ENCODE measurements around the gene ARID5B. TPM values are rescaled to one million over a fixed set of nuclear protein-coding genes. Genes with fewer than 3 reads are reported as not detected.

Gene ARID5B
- total RNA-seq, 4 donors from 2014 or later: 47.2 to 127 (median 62.8) TPM

- no peak for DNase-seq (ENCODE audit: low spot score in 2 of 2)
- 44 to 48% methylated on average over 5 of the region's 5 CpGs for WGBS, 2 donors
- no peak overlapping the region for H3K4me3 ChIP-seq (ENCODE audit: low read depth, poor library complexity, severe bottlenecking)
- no peak for TF ChIP-seq POLR2A (IDR thresholded peaks at IDR 0.05)
- TF ChIP-seq, protein P1, sequence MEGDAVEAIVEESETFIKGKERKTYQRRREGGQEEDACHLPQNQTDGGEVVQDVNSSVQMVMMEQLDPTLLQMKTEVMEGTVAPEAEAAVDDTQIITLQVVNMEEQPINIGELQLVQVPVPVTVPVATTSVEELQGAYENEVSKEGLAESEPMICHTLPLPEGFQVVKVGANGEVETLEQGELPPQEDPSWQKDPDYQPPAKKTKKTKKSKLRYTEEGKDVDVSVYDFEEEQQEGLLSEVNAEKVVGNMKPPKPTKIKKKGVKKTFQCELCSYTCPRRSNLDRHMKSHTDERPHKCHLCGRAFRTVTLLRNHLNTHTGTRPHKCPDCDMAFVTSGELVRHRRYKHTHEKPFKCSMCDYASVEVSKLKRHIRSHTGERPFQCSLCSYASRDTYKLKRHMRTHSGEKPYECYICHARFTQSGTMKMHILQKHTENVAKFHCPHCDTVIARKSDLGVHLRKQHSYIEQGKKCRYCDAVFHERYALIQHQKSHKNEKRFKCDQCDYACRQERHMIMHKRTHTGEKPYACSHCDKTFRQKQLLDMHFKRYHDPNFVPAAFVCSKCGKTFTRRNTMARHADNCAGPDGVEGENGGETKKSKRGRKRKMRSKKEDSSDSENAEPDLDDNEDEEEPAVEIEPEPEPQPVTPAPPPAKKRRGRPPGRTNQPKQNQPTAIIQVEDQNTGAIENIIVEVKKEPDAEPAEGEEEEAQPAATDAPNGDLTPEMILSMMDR (IDR thresholded peaks at IDR 0.05): no peak
- intact Hi-C loops (cut with DNase I; ENCODE audit: low total_unique reads): no loop called here
Observed at GRCh38 chr10:62048470-62048869, 147.0 kb downstream of the ARID5B start.

DNA sequence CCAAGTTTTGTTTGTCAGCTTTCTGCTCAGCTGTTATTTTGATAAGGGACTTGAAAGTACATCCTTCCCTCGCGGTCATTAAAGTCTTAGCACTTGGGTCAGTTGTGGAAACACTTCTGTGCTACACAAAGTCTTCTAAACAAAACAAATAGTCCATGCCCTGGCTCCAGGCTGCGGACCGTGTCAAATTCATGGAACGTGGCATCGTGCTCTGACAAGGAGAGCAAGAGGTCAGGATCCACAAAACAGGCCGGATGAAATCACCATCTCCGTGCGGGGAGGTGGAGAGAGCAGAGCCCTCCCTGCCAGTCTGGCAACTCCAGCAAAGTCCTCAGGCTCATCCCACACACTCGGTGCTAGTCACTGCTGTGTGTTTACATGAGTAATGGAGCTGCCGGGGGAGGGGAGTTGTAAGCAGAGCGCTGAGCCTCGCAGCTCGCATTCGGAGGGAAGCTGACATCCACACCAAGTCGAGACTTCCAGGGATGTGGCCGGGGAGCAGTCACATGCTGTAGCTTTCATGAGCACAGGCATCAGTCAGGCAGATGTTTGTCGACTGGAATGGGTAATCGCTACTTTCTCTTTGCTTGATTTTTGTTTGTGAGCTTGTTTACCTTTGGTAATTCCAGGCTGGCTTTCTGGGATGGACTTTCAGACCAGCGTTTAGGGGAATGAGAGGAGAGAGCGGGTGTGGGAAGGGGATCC lies 147.6 kb downstream of the ARID5B start:
- intact Hi-C loops (cut with DNase I; ENCODE audit: low total_unique reads): no loop called here

GRCh38 chr10:62049624-62050345 lies 148.3 kb downstream of the ARID5B start:
- H3K4me3 ChIP-seq (ENCODE audit: low read depth, poor library complexity, severe bottlenecking): peak overlapping the region; percentile 41
- DNase-seq (ENCODE audit: low spot score in 2 of 2): no peak
- 6 to 11% methylated on average over 2 of the region's 2 CpGs for WGBS, 2 donors
- TF ChIP-seq, protein P1 (IDR thresholded peaks at IDR 0.05): no peak
- no peak for TF ChIP-seq POLR2A (IDR thresholded peaks at IDR 0.05)
- intact Hi-C loops (cut with DNase I; ENCODE audit: low total_unique reads): no loop called here

More for the DNA sequence above, 147.6 kb downstream of the ARID5B start:
- DNase-seq (ENCODE audit: low spot score in 2 of 2): peak; percentile 93 to 97
- peak in 1 of 2 donors; percentile 89 for TF ChIP-seq POLR2A (IDR thresholded peaks at IDR 0.05)
- TF ChIP-seq, protein P1 (IDR thresholded peaks at IDR 0.05): no peak
- H3K4me3 ChIP-seq (ENCODE audit: low read depth, poor library complexity, severe bottlenecking): peak overlapping the region; percentile 41
- WGBS, 2 donors: 7% methylated on average over 21 of the region's 21 CpGs

- 11 to 13% methylated on average over 5 of the region's 5 CpGs for WGBS, 2 donors
- no peak for DNase-seq (ENCODE audit: low spot score in 2 of 2)
- H3K4me3 ChIP-seq (ENCODE audit: low read depth, poor library complexity, severe bottlenecking): peak overlapping the region; percentile 41
- intact Hi-C loops (cut with DNase I; ENCODE audit: low total_unique reads): no loop called here
- TF ChIP-seq, protein P1 (IDR thresholded peaks at IDR 0.05): no peak
- TF ChIP-seq POLR2A (IDR thresholded peaks at IDR 0.05): no peak
Observed at GRCh38 chr10:62050346-62050892, 148.9 kb downstream of the ARID5B start.

GRCh38 chr10:62050893-62051433 lies 149.5 kb downstream of the ARID5B start:
- TF ChIP-seq POLR2A (IDR thresholded peaks at IDR 0.05): no peak
- TF ChIP-seq, protein P1 (IDR thresholded peaks at IDR 0.05): no peak
- intact Hi-C loops (cut with DNase I; ENCODE audit: low total_unique reads): no loop called here
- peak; percentile 86 to 93 for DNase-seq (ENCODE audit: low spot score in 2 of 2)
- 3 to 12% methylated on average over 9 of the region's 9 CpGs for WGBS, 2 donors
- peak overlapping the region; percentile 7 for H3K4me3 ChIP-seq (ENCODE audit: low read depth, poor library complexity, severe bottlenecking)
